Measurements from ENCODE around the gene DNAJC15. TPM values are rescaled to one million over a fixed set of nuclear protein-coding genes. Genes with fewer than 3 reads are reported as not detected.

Gene DNAJC15
- total RNA-seq, 2 donors from 2014 or later = 4.9 to 5.2 TPM

DNA sequence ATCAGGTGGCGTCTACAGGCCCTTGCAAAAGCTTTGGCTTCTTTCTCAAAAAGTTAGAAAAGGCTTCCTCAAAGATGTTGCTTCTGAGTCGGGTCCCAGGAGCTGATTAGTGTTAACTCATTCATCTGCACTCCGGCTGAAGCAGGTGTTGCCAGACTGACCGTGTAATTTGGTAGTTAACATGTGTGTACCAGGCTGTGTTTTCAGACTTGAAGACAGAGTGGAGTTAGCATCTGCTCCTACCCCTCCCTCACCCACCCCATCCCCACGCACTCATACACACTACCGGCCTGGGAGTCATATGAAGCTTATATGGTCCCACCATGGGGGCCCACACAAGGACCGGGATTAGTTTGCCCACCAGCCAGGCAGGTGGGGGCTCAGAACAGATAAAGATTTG is 111.5 kb downstream of the DNAJC15 start:
- TF ChIP-seq, protein P1, sequence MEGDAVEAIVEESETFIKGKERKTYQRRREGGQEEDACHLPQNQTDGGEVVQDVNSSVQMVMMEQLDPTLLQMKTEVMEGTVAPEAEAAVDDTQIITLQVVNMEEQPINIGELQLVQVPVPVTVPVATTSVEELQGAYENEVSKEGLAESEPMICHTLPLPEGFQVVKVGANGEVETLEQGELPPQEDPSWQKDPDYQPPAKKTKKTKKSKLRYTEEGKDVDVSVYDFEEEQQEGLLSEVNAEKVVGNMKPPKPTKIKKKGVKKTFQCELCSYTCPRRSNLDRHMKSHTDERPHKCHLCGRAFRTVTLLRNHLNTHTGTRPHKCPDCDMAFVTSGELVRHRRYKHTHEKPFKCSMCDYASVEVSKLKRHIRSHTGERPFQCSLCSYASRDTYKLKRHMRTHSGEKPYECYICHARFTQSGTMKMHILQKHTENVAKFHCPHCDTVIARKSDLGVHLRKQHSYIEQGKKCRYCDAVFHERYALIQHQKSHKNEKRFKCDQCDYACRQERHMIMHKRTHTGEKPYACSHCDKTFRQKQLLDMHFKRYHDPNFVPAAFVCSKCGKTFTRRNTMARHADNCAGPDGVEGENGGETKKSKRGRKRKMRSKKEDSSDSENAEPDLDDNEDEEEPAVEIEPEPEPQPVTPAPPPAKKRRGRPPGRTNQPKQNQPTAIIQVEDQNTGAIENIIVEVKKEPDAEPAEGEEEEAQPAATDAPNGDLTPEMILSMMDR (IDR thresholded peaks at IDR 0.05) = no peak
- no peak for TF ChIP-seq POLR2A (IDR thresholded peaks at IDR 0.05)
- Histone ChIP-seq H3K27me3 (no peaks in the 10 kb centered on the region), H3K9me3 (no peaks in the 10 kb centered on the region), H3K4me1 (no peaks in the 10 kb centered on the region), H3K4me3 (no peak overlapping the region), H3K27ac (no peak overlapping the region), H3K36me3 (replicated peaks in 1 of 2; ENCODE audit: insufficient read depth in 1 of 2, low read depth in 2 of 2) (no peaks in the 10 kb centered on the region)
- WGBS, 2 donors = 60 to 74% methylated on average over 7 of the region's 7 CpGs
- ATAC-seq (no peak), DNase-seq (no peak)
- intact Hi-C loops (cut with DNase I) = no loop called here

- intact Hi-C loops (cut with DNase I) = no loop called here
- H3K9me3 ChIP-seq = no peaks in the 10 kb centered on the region
- H3K27ac ChIP-seq = no peak overlapping the region
- TF ChIP-seq, protein P1 (IDR thresholded peaks at IDR 0.05) = no peak
- TF ChIP-seq POLR2A (IDR thresholded peaks at IDR 0.05) = no peak
- WGBS, 2 donors = 85 to 88% methylated on average over 5 of the region's 5 CpGs
- H3K4me3 ChIP-seq = no peak overlapping the region
- no peaks in the 10 kb centered on the region for H3K36me3 ChIP-seq (replicated peaks in 1 of 2; ENCODE audit: insufficient read depth in 1 of 2, low read depth in 2 of 2)
- H3K27me3 ChIP-seq = no peaks in the 10 kb centered on the region
- DNase-seq = no peak
- H3K4me1 ChIP-seq = no peaks in the 10 kb centered on the region
- no peak for ATAC-seq
Measured at GRCh38 chr13:43135516-43135915, 112.1 kb downstream of the DNAJC15 start.

- H3K4me3 ChIP-seq = no peak overlapping the region
- no peak for ATAC-seq
- no peak for TF ChIP-seq POLR2A (IDR thresholded peaks at IDR 0.05)
- TF ChIP-seq, protein P1 (IDR thresholded peaks at IDR 0.05) = no peak
- WGBS, 2 donors = 23 to 47% methylated on average over 7 of the region's 7 CpGs
- no peak overlapping the region for H3K27ac ChIP-seq
- no peaks in the 10 kb centered on the region for H3K9me3 ChIP-seq
- no peak for DNase-seq
- no peaks in the 10 kb centered on the region for H3K27me3 ChIP-seq
- no peaks in the 10 kb centered on the region for H3K36me3 ChIP-seq (replicated peaks in 1 of 2; ENCODE audit: insufficient read depth in 1 of 2, low read depth in 2 of 2)
- intact Hi-C loops (cut with DNase I) = no loop called here
- H3K4me1 ChIP-seq = no peaks in the 10 kb centered on the region
Measured at GRCh38 chr13:43136920-43137575, 113.7 kb downstream of the DNAJC15 start.

DNA sequence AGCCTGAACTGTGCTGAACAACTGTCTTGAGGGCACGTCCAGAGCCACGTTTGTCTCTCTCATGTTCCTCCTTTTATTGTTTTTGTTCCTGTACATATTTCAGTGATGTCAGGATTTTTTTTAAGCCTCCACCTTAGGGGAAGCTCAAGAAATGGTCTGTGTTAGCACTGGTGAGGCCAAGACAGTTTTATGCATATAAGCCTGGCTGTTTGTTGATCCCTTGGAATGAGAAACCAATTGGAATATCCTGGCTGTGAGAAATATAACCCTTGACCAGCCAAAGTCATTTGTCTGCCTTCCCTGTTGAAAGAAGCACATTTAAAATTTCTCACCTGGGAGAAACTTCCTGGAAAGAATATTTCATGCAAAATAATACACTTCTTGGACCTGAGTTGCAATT is 115.8 kb downstream of the DNAJC15 start:
- no peak for ATAC-seq
- TF ChIP-seq, protein P1 (IDR thresholded peaks at IDR 0.05) = no peak
- TF ChIP-seq POLR2A (IDR thresholded peaks at IDR 0.05) = no peak
- H3K4me3 ChIP-seq = no peak overlapping the region
- no peaks in the 10 kb centered on the region for H3K27me3 ChIP-seq
- H3K36me3 ChIP-seq (replicated peaks in 1 of 2; ENCODE audit: insufficient read depth in 1 of 2, low read depth in 2 of 2) = no peaks in the 10 kb centered on the region
- DNase-seq = no peak
- no peak overlapping the region for H3K27ac ChIP-seq
- H3K9me3 ChIP-seq = no peaks in the 10 kb centered on the region
- H3K4me1 ChIP-seq = no peaks in the 10 kb centered on the region
- intact Hi-C loops (cut with DNase I) = no loop called here
- 45 to 60% methylated on average over 2 of the region's 2 CpGs for WGBS, 2 donors

DNA sequence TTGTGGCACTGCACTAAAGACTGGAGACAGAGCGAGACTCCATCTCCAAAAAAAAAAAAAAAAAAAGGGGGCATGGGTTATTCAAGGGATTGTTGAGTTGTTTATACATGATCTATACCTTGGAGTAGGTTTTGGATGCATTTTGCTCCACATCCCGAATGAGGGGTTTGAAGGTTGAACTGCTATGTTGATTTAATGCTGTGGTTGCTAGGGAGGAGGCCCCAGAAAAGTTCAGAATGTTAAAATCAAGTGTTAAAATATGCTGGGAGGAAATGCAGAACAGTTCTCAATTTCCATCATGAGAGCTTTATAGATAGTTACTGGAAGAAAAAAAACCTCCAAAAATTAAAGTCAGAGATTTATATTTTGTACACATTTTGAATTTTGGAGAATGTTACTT is 116.5 kb downstream of the DNAJC15 start:
- intact Hi-C loops (cut with DNase I) = no loop called here
- H3K27ac ChIP-seq = no peak overlapping the region
- H3K4me3 ChIP-seq = no peak overlapping the region
- ATAC-seq (no peak), DNase-seq (no peak)
- no peak for TF ChIP-seq POLR2A (IDR thresholded peaks at IDR 0.05)
- TF ChIP-seq, protein P1 (IDR thresholded peaks at IDR 0.05) = no peak
- H3K36me3 ChIP-seq (replicated peaks in 1 of 2; ENCODE audit: insufficient read depth in 1 of 2, low read depth in 2 of 2) = no peaks in the 10 kb centered on the region
- no peaks in the 10 kb centered on the region for H3K9me3 ChIP-seq
- 75 to 81% methylated on average over 2 of the region's 2 CpGs for WGBS, 2 donors
- no peaks in the 10 kb centered on the region for H3K27me3 ChIP-seq
- no peaks in the 10 kb centered on the region for H3K4me1 ChIP-seq

All from body of pancreas (tissue), 4 donors.